ENCODE data around the gene WWP2. TPM values are rescaled to one million over a fixed set of nuclear protein-coding genes. Genes with fewer than 3 reads are reported as not detected.

The WWP2 gene
- total RNA-seq, 1 experiment from 2014 or later, result 22.8 TPM

GRCh38 chr16:69744363-69745231 lies 17.5 kb upstream of the WWP2 start:
- no peak for ATAC-seq
- CTCF ChIA-PET, result no interaction called here
- no peaks in the 10 kb centered on the region for H3K9me3 ChIP-seq (ENCODE audit: control insufficient read depth, insufficient read depth, low read depth, low read length)
- DNase-seq (ENCODE audit: low read depth, low spot score), result no peak
- no TSS peak for BruUV-seq (replicated peaks)
- H3K36me3 ChIP-seq (ENCODE audit: control insufficient read depth, insufficient read depth, low read length), result peaks cover 26% of the 10 kb centered on the region
- H3K27ac ChIP-seq (ENCODE audit: low read length), result no peak overlapping the region
- H3K4me3 ChIP-seq (ENCODE audit: low read depth in 2 of 2, low read length in 2 of 2), result no peak overlapping the region
- H3K27me3 ChIP-seq (ENCODE audit: control insufficient read depth, insufficient read depth, low read length), result no peaks in the 10 kb centered on the region
- intact Hi-C loops (cut with micrococcal nuclease; ENCODE audit: unreplicated experiment) (no loop called here), in situ Hi-C loops (cut with HindIII; ENCODE audit: low pct_unique_long_range_greater_than_20kb, low sequenced_read_pairs) (no loop called here)
- no peaks in the 10 kb centered on the region for H3K4me1 ChIP-seq (ENCODE audit: control insufficient read depth, insufficient read depth, low read length)
- TF ChIP-seq SIN3A (IDR thresholded peaks at IDR 0.05; ENCODE audit: borderline replicate concordance, insufficient read depth, low read depth, low read length), result no peak
- TF ChIP-seq, protein P1, sequence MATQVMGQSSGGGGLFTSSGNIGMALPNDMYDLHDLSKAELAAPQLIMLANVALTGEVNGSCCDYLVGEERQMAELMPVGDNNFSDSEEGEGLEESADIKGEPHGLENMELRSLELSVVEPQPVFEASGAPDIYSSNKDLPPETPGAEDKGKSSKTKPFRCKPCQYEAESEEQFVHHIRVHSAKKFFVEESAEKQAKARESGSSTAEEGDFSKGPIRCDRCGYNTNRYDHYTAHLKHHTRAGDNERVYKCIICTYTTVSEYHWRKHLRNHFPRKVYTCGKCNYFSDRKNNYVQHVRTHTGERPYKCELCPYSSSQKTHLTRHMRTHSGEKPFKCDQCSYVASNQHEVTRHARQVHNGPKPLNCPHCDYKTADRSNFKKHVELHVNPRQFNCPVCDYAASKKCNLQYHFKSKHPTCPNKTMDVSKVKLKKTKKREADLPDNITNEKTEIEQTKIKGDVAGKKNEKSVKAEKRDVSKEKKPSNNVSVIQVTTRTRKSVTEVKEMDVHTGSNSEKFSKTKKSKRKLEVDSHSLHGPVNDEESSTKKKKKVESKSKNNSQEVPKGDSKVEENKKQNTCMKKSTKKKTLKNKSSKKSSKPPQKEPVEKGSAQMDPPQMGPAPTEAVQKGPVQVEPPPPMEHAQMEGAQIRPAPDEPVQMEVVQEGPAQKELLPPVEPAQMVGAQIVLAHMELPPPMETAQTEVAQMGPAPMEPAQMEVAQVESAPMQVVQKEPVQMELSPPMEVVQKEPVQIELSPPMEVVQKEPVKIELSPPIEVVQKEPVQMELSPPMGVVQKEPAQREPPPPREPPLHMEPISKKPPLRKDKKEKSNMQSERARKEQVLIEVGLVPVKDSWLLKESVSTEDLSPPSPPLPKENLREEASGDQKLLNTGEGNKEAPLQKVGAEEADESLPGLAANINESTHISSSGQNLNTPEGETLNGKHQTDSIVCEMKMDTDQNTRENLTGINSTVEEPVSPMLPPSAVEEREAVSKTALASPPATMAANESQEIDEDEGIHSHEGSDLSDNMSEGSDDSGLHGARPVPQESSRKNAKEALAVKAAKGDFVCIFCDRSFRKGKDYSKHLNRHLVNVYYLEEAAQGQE (IDR thresholded peaks at IDR 0.05; ENCODE audit: insufficient read depth in 1 of 2, low read depth in 2 of 2, low read length in 1 of 2), result no peak
- TF ChIP-seq TCF7L2 (IDR thresholded peaks at IDR 0.05; ENCODE audit: low read depth, low read length), result no peak
- TF ChIP-seq, protein P2, sequence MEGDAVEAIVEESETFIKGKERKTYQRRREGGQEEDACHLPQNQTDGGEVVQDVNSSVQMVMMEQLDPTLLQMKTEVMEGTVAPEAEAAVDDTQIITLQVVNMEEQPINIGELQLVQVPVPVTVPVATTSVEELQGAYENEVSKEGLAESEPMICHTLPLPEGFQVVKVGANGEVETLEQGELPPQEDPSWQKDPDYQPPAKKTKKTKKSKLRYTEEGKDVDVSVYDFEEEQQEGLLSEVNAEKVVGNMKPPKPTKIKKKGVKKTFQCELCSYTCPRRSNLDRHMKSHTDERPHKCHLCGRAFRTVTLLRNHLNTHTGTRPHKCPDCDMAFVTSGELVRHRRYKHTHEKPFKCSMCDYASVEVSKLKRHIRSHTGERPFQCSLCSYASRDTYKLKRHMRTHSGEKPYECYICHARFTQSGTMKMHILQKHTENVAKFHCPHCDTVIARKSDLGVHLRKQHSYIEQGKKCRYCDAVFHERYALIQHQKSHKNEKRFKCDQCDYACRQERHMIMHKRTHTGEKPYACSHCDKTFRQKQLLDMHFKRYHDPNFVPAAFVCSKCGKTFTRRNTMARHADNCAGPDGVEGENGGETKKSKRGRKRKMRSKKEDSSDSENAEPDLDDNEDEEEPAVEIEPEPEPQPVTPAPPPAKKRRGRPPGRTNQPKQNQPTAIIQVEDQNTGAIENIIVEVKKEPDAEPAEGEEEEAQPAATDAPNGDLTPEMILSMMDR (IDR thresholded peaks at IDR 0.05), result no peak
- TF ChIP-seq POLR2AphosphoS5 (IDR thresholded peaks at IDR 0.05; ENCODE audit: low read depth, low read length), result no peak
- POLR2A ChIA-PET, result no interaction called here

DNA sequence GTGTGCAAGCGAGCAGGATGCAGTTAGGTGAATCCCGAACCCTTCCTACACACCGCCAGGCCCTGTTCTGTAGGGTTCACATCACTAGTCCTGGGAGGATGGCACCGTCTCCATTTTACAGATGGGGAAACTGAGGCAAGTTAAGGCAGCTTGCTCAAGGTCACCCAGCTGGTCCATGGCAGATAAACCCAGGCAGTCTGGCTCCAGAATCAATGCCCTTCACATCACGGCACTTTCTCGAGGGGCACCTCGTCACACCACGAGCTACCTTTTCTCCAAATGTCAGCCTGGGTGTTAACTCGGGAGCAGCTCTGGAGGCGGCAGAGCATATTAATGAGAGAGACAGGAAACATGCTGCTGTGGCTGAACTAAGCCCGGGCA lies 16.9 kb upstream of the WWP2 start:
- peaks cover 26% of the 10 kb centered on the region for H3K36me3 ChIP-seq (ENCODE audit: control insufficient read depth, insufficient read depth, low read length)
- no TSS peak for BruUV-seq (replicated peaks)

More for the DNA sequence above, 16.9 kb upstream of the WWP2 start:
- H3K4me3 ChIP-seq (ENCODE audit: low read depth in 2 of 2, low read length in 2 of 2), result no peak overlapping the region
- TF ChIP-seq, protein P2 (IDR thresholded peaks at IDR 0.05), result no peak
- TF ChIP-seq POLR2AphosphoS5 (IDR thresholded peaks at IDR 0.05; ENCODE audit: low read depth, low read length) (no peak), TCF7L2 (IDR thresholded peaks at IDR 0.05; ENCODE audit: low read depth, low read length) (no peak), SIN3A (IDR thresholded peaks at IDR 0.05; ENCODE audit: borderline replicate concordance, insufficient read depth, low read depth, low read length) (no peak)
- TF ChIP-seq, protein P1 (IDR thresholded peaks at IDR 0.05; ENCODE audit: insufficient read depth in 1 of 2, low read depth in 2 of 2, low read length in 1 of 2), result no peak
- POLR2A ChIA-PET, result no interaction called here
- CTCF ChIA-PET, result no interaction called here
- H3K9me3 ChIP-seq (ENCODE audit: control insufficient read depth, insufficient read depth, low read depth, low read length), result no peaks in the 10 kb centered on the region
- no peaks in the 10 kb centered on the region for H3K27me3 ChIP-seq (ENCODE audit: control insufficient read depth, insufficient read depth, low read length)
- DNase-seq (ENCODE audit: low read depth, low spot score) (no peak), ATAC-seq (no peak)
- no peaks in the 10 kb centered on the region for H3K4me1 ChIP-seq (ENCODE audit: control insufficient read depth, insufficient read depth, low read length)
- no peak overlapping the region for H3K27ac ChIP-seq (ENCODE audit: low read length)
- in situ Hi-C loops (cut with HindIII; ENCODE audit: low pct_unique_long_range_greater_than_20kb, low sequenced_read_pairs) (no loop called here), intact Hi-C loops (cut with micrococcal nuclease; ENCODE audit: unreplicated experiment) (no loop called here)
